WTC11 (cell line): ENCODE results near the gene ANO4. TPM values are rescaled to one million over a fixed set of nuclear protein-coding genes. Genes with fewer than 3 reads are reported as not detected.

Experiments
- ATAC-seq: fragments of 200-7000 bp; cut with Tn5 transposase; 2 replicates; pipeline ENCODE4 v1.10.0; 2021; ENCODE audit warnings: mild to moderate bottlenecking, moderate library complexity
- CTCF ChIA-PET: fragments of 300-600 bp; sonication (Branson Sonifier 250); formaldehyde crosslinking; loops from one replicate; lab custom pipeline; 2021; ENCODE audit warnings: antibody characterized with exemption; lab: Charles Lee
- POLR2A ChIA-PET: fragments of 350-600 bp; sonication (Branson Sonifier 250); formaldehyde crosslinking; loops from one replicate; lab custom pipeline; 2021; ENCODE audit warnings: antibody characterized with exemption; lab: Charles Lee
- DNase-seq: peaks from one replicate; pipeline ENCODE4 v3.0.0; 2021; ENCODE audit warnings: low spot score
- H3K27ac Mint-ChIP-seq: 2 replicates; pipeline ENCODE4 v1.8.0; 2021; ENCODE audit warnings: mixed read lengths
- H3K27me3 Mint-ChIP-seq: 2 replicates; pipeline ENCODE4 v1.8.0; 2021; ENCODE audit warnings: low read depth, mild to moderate bottlenecking, moderate library complexity, mixed read lengths
- H3K36me3 Mint-ChIP-seq: 2 replicates; pipeline ENCODE4 v1.8.0; 2021; ENCODE audit warnings: mixed read lengths
- H3K4me1 Mint-ChIP-seq: 2 replicates; pipeline ENCODE4 v1.8.0; 2022; ENCODE audit warnings: mixed read lengths
- H3K4me3 Mint-ChIP-seq: 2 replicates; pipeline ENCODE4 v1.8.0; 2021; ENCODE audit warnings: mild to moderate bottlenecking, moderate library complexity, mixed read lengths
- H3K9me3 Mint-ChIP-seq: 2 replicates; pipeline ENCODE4 v1.8.0; 2021; ENCODE audit warnings: mixed read lengths
- ARID4B ChIP-seq: sonication (generic); formaldehyde crosslinking; IDR thresholded peaks from 2 replicates; pipeline ENCODE4 v1.8.0; 2023; ENCODE audit warnings: missing genetic modification reagents, mild to moderate bottlenecking, borderline replicate concordance
- CBFB ChIP-seq: sonication (generic); formaldehyde crosslinking; IDR thresholded peaks from 2 replicates; pipeline ENCODE4 v1.8.1; 2022; ENCODE audit warnings: mild to moderate bottlenecking, low read depth, missing genetic modification reagents
- IRF1 ChIP-seq: sonication (generic); formaldehyde crosslinking; IDR thresholded peaks from 2 replicates; pipeline ENCODE4 v1.8.0; 2023; ENCODE audit warnings: missing genetic modification reagents
- IRF2 ChIP-seq: sonication (generic); formaldehyde crosslinking; IDR thresholded peaks from 2 replicates; pipeline ENCODE4 v1.8.0; 2022; ENCODE audit warnings: low read depth, missing genetic modification reagents, borderline replicate concordance
- MXD4 ChIP-seq: fragments of 250-450 bp; sonication (Bioruptor Pico); IDR thresholded peaks from 2 replicates; pipeline ENCODE4 v1.8.0; 2021; ENCODE audit warnings: mild to moderate bottlenecking, moderate library complexity, borderline replicate concordance
- ZBTB21 ChIP-seq: sonication (generic); formaldehyde crosslinking; IDR thresholded peaks from 2 replicates; pipeline ENCODE4 v1.8.1; 2023; ENCODE audit warnings: mild to moderate bottlenecking, missing genetic modification reagents, borderline replicate concordance
- ZNF416 ChIP-seq: fragments of 250-450 bp; sonication (Bioruptor Pico); IDR thresholded peaks from 2 replicates; pipeline ENCODE4 v1.9.0; 2021; ENCODE audit warnings: mild to moderate bottlenecking, inconsistent platforms
- ZNF423 ChIP-seq: fragments of 250-450 bp; sonication (Bioruptor Pico); IDR thresholded peaks from 2 replicates; pipeline ENCODE4 v2.1.2; 2022; ENCODE audit warnings: mild to moderate bottlenecking, moderate library complexity
- ZNF425 ChIP-seq: fragments of 250-450 bp; sonication (Bioruptor Pico); conservative IDR thresholded peaks from 2 replicates; pipeline ENCODE4 v1.9.0; 2021; ENCODE audit warnings: mild to moderate bottlenecking
- total RNA-seq: library from RNA; stranded (reverse); gene quantifications from 3 replicates; pipeline ENCODE4 v1.2.3, GENCODE V29; 2021
- TF ChIP-seq, protein P1 (sequence below): fragments of 250-450 bp; sonication (Bioruptor Pico); IDR thresholded peaks from 2 replicates; pipeline ENCODE4 v1.9.0; 2021; ENCODE audit warnings: mild to moderate bottlenecking
- TF ChIP-seq, protein P2 (sequence below): sonication (generic); formaldehyde crosslinking; IDR thresholded peaks from 2 replicates; pipeline ENCODE4 v1.8.0; 2023; ENCODE audit warnings: mild to moderate bottlenecking, missing genetic modification reagents
- TF ChIP-seq, protein P3 (sequence below): sonication (generic); formaldehyde crosslinking; conservative IDR thresholded peaks from 2 replicates; pipeline ENCODE4 v1.8.1; 2022; ENCODE audit warnings: mild to moderate bottlenecking, missing genetic modification reagents

The ANO4 gene
- total RNA-seq, 1 experiment from 2014 or later: 2.6 TPM

DNA sequence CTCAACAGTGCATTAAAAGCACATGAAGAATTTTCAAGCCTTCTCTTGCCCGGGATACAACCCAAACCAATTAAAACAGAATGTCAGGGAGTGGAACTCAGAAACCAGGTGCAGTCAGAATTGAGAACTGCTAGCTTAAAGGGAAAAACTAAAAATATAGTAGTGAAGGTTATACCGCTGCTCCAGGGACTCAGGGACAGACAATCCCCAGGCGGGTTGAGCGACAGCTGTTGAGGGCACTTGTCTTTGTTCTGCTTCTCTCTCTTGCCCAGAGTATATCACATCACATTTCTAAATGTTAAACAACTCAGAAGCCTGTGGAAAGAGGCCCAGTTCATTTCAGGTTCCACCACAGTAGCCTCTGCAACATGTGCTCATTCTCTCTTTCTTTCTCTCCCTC, 322.3 kb downstream of the ANO4 start (continued):
- TF ChIP-seq, protein P1, sequence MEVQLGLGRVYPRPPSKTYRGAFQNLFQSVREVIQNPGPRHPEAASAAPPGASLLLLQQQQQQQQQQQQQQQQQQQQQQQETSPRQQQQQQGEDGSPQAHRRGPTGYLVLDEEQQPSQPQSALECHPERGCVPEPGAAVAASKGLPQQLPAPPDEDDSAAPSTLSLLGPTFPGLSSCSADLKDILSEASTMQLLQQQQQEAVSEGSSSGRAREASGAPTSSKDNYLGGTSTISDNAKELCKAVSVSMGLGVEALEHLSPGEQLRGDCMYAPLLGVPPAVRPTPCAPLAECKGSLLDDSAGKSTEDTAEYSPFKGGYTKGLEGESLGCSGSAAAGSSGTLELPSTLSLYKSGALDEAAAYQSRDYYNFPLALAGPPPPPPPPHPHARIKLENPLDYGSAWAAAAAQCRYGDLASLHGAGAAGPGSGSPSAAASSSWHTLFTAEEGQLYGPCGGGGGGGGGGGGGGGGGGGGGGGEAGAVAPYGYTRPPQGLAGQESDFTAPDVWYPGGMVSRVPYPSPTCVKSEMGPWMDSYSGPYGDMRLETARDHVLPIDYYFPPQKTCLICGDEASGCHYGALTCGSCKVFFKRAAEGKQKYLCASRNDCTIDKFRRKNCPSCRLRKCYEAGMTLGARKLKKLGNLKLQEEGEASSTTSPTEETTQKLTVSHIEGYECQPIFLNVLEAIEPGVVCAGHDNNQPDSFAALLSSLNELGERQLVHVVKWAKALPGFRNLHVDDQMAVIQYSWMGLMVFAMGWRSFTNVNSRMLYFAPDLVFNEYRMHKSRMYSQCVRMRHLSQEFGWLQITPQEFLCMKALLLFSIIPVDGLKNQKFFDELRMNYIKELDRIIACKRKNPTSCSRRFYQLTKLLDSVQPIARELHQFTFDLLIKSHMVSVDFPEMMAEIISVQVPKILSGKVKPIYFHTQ (CRISPR knock-in tag): no peak
- TF ChIP-seq, protein P2, sequence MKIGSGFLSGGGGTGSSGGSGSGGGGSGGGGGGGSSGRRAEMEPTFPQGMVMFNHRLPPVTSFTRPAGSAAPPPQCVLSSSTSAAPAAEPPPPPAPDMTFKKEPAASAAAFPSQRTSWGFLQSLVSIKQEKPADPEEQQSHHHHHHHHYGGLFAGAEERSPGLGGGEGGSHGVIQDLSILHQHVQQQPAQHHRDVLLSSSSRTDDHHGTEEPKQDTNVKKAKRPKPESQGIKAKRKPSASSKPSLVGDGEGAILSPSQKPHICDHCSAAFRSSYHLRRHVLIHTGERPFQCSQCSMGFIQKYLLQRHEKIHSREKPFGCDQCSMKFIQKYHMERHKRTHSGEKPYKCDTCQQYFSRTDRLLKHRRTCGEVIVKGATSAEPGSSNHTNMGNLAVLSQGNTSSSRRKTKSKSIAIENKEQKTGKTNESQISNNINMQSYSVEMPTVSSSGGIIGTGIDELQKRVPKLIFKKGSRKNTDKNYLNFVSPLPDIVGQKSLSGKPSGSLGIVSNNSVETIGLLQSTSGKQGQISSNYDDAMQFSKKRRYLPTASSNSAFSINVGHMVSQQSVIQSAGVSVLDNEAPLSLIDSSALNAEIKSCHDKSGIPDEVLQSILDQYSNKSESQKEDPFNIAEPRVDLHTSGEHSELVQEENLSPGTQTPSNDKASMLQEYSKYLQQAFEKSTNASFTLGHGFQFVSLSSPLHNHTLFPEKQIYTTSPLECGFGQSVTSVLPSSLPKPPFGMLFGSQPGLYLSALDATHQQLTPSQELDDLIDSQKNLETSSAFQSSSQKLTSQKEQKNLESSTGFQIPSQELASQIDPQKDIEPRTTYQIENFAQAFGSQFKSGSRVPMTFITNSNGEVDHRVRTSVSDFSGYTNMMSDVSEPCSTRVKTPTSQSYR: no peak

- TF ChIP-seq, protein P3, sequence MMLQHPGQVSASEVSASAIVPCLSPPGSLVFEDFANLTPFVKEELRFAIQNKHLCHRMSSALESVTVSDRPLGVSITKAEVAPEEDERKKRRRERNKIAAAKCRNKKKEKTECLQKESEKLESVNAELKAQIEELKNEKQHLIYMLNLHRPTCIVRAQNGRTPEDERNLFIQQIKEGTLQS (CRISPR knock-in tag): no peak
- no peak for TF ChIP-seq ZNF416 (CRISPR knock-in tag)
- no peak for TF ChIP-seq IRF2 (CRISPR knock-in tag)
- no peak for TF ChIP-seq ZBTB21
- TF ChIP-seq ZNF425 (CRISPR knock-in tag): no peak
- TF ChIP-seq ARID4B (CRISPR knock-in tag): no peak
- TF ChIP-seq IRF1 (CRISPR knock-in tag): no peak
- no peak for TF ChIP-seq ZNF423 (CRISPR knock-in tag)
- TF ChIP-seq MXD4 (CRISPR knock-in tag): no peak
- no peak for TF ChIP-seq CBFB (CRISPR knock-in tag)
- Mint-ChIP-seq H3K27ac (no peak overlapping the region), H3K27me3 (no peaks in the 10 kb centered on the region), H3K4me3 (no peak overlapping the region), H3K36me3 (no peaks in the 10 kb centered on the region), H3K4me1 (no peaks in the 10 kb centered on the region), H3K9me3 (peaks cover 12% of the 10 kb centered on the region)
- CTCF ChIA-PET: no interaction called here
- no peak for ATAC-seq
- POLR2A ChIA-PET: no interaction called here
- DNase-seq: no peak
Measured at GRCh38 chr12:101117842-101118241, 323.3 kb downstream of the ANO4 start.
